ENCODE data around the gene ATXN1.
"Not testable (repeated sequence)": the region's sequence is repeated elsewhere in the genome, so short reads cannot be mapped to it uniquely, and the experiment has no call there.

The ATXN1 gene

GRCh38 chr6:16712255-16712930, 48.9 kb downstream of the ATXN1 start:
- Histone ChIP-seq H3K9me3 (ENCODE audit: insufficient read depth, low read length) (no peaks in the 10 kb centered on the region), H4K20me1 (ENCODE audit: insufficient read depth, low read length) (no peaks in the 10 kb centered on the region; the same call in 1 of the 2 replicates), H3K4me3 (ENCODE audit: low read length) (peak overlapping the region; percentile 52), H3K4me1 (ENCODE audit: low read length) (peaks cover 16% of the 10 kb centered on the region), H2AFZ (ENCODE audit: low read depth, low read length) (no peak overlapping the region), H3K36me3 (replicated peaks; ENCODE audit: low read depth, low read length) (no peaks in the 10 kb centered on the region), H3K27ac (ENCODE audit: low read length) (no peak overlapping the region), H3K9ac (ENCODE audit: low read length) (no peak overlapping the region), H3K27me3 (ENCODE audit: low read depth, low read length) (peaks cover 33% of the 10 kb centered on the region), H3K4me2 (ENCODE audit: low read length) (peak overlapping the region; percentile 51), H3K79me2 (ENCODE audit: low read length) (no peaks in the 10 kb centered on the region)
- TF ChIP-seq CTCF (IDR thresholded peaks at IDR 0.05; ENCODE audit: low read depth, low read length) = no peak
- TF ChIP-seq EZH2phosphoT487 (IDR thresholded peaks at IDR 0.05; ENCODE audit: low read depth) = no peak

DNA sequence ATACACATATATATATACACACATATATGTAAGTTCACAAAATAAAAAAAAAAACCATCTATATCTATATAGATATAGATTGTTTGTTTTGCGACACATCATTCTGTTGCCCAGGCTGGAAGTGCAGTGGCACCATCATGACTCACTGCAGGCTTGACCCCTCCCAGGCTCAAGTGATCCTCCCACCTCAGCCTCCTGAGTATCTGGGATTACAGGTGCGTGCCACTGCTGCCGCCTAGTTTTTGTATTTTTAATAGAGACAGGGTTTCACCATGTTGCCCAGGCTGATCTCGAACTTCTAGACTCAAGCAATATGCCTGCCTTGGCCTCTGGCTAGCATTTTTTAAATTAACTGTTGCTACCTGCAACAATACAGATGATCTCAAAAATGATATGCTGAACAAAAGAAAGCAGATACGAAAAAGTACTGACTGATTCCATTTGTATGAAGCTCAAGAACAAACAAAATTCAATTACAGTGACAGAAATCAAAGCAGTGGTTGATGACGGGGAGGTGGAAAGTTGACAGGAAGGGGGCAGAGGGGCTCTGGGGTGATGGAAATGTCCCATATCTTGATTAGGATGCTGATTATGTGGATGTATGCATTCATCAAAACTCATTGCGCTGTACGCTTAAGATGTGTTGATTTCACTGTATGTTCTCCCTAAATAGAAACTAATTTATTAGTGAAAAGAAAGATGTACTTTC, 49.6 kb downstream of the ATXN1 start:
- H3K4me2 ChIP-seq (ENCODE audit: low read length) = peak overlapping the region; percentile 51
- no peak for TF ChIP-seq EZH2phosphoT487 (IDR thresholded peaks at IDR 0.05; ENCODE audit: low read depth)
- peak; percentile 23; the same call in 1 of the 2 replicates for TF ChIP-seq CTCF (IDR thresholded peaks at IDR 0.05; ENCODE audit: low read depth, low read length)
- no peaks in the 10 kb centered on the region for H3K79me2 ChIP-seq (ENCODE audit: low read length)
- H3K27ac ChIP-seq (ENCODE audit: low read length) = no peak overlapping the region
- H3K9me3 ChIP-seq (ENCODE audit: insufficient read depth, low read length) = no peaks in the 10 kb centered on the region
- peak overlapping the region; percentile 52 for H3K4me3 ChIP-seq (ENCODE audit: low read length)
- no peaks in the 10 kb centered on the region for H3K36me3 ChIP-seq (replicated peaks; ENCODE audit: low read depth, low read length)
- peaks cover 16% of the 10 kb centered on the region for H3K4me1 ChIP-seq (ENCODE audit: low read length)
- no peak overlapping the region for H2AFZ ChIP-seq (ENCODE audit: low read depth, low read length)
- no peaks in the 10 kb centered on the region; the same call in 1 of the 2 replicates for H4K20me1 ChIP-seq (ENCODE audit: insufficient read depth, low read length)
- peaks cover 32% of the 10 kb centered on the region for H3K27me3 ChIP-seq (ENCODE audit: low read depth, low read length)
- no peak overlapping the region for H3K9ac ChIP-seq (ENCODE audit: low read length)

DNA sequence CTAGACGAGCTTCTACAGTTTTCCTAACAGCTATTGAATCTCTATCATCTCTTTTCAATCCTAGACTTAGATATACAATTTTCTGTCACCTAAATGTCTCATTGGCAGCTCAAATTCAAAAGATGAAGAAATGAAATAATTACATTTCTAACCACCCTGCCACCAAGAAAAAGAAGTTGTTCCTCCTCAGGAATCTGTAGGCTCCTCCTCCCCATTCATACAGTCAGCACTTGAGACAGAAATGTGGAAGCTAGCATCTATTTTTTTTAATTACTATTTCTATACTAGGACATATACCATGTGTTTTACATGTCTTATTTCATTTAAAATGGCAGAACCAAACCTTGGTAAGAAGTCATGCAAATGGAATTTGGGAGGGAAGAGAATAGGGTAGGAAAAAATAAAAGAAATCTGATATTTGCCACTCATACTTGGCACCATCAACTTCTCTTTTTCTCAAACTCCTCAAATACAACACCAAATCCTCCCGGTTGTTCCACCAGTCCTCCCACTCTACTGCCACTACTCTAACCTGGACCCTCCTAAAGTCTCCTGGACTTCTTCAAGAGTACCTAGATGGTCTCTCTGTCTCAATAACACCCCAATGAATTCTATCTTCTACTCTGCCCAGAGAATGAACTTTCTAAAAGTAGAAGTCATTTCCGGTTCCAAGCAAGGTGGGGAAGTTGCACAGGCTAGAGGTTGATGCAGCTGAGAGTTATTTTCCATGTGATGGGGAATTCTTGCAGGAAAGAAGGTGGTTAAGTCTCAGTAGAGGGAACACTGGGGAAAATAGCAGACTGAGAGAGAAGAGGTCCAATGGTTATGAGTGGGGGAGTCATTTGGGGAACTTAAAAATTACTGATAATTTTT, 54.1 kb downstream of the ATXN1 start:
- no peak for TF ChIP-seq CTCF (IDR thresholded peaks at IDR 0.05; ENCODE audit: low read depth, low read length)
- TF ChIP-seq EZH2phosphoT487 (IDR thresholded peaks at IDR 0.05; ENCODE audit: low read depth) = no peak
- Histone ChIP-seq H2AFZ (ENCODE audit: low read depth, low read length) (no peak overlapping the region), H3K4me3 (ENCODE audit: low read length) (no peak overlapping the region), H3K27me3 (ENCODE audit: low read depth, low read length) (0 out of 2 replicates have a peak, but pooled peaks cover 4% of the 10 kb centered on the region), H3K36me3 (replicated peaks; ENCODE audit: low read depth, low read length) (no peaks in the 10 kb centered on the region), H3K79me2 (ENCODE audit: low read length) (no peaks in the 10 kb centered on the region), H3K9ac (ENCODE audit: low read length) (no peak overlapping the region), H3K4me1 (ENCODE audit: low read length) (peaks cover 5% of the 10 kb centered on the region), H3K9me3 (ENCODE audit: insufficient read depth, low read length) (no peaks in the 10 kb centered on the region), H4K20me1 (ENCODE audit: insufficient read depth, low read length) (no peaks in the 10 kb centered on the region; the same call in 1 of the 2 replicates), H3K27ac (ENCODE audit: low read length) (no peak overlapping the region), H3K4me2 (ENCODE audit: low read length) (no peak overlapping the region)

- H3K4me1 ChIP-seq (ENCODE audit: low read length); H3K36me3 ChIP-seq (replicated peaks; ENCODE audit: low read depth, low read length); H3K79me2 ChIP-seq (ENCODE audit: low read length); H2AFZ ChIP-seq (ENCODE audit: low read depth, low read length); H3K27me3 ChIP-seq (ENCODE audit: low read depth, low read length); H3K4me3 ChIP-seq (ENCODE audit: low read length); H3K27ac ChIP-seq (ENCODE audit: low read length); H4K20me1 ChIP-seq (ENCODE audit: insufficient read depth, low read length); H3K9me3 ChIP-seq (ENCODE audit: insufficient read depth, low read length); H3K9ac ChIP-seq (ENCODE audit: low read length); H3K4me2 ChIP-seq (ENCODE audit: low read length): not testable (repeated sequence)
Observed at GRCh38 chr6:16706491-16706890, 54.8 kb downstream of the ATXN1 start.
